ENCODE data around the gene LTBP4.

Gene LTBP4

GRCh38 chr19:40570313-40571004 lies 30.7 kb upstream of the LTBP4 start:
- TF ChIP-seq, protein P1, sequence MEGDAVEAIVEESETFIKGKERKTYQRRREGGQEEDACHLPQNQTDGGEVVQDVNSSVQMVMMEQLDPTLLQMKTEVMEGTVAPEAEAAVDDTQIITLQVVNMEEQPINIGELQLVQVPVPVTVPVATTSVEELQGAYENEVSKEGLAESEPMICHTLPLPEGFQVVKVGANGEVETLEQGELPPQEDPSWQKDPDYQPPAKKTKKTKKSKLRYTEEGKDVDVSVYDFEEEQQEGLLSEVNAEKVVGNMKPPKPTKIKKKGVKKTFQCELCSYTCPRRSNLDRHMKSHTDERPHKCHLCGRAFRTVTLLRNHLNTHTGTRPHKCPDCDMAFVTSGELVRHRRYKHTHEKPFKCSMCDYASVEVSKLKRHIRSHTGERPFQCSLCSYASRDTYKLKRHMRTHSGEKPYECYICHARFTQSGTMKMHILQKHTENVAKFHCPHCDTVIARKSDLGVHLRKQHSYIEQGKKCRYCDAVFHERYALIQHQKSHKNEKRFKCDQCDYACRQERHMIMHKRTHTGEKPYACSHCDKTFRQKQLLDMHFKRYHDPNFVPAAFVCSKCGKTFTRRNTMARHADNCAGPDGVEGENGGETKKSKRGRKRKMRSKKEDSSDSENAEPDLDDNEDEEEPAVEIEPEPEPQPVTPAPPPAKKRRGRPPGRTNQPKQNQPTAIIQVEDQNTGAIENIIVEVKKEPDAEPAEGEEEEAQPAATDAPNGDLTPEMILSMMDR (IDR thresholded peaks at IDR 0.05; ENCODE audit: insufficient read depth, low read depth, low read length, missing control alignments), result no peak
- DNase-seq (ENCODE audit: low read depth), result peak; percentile 100
- H3K4me3 ChIP-seq (ENCODE audit: low read depth, low read length), result peak overlapping the region; percentile 42

GRCh38 chr19:40571005-40571318 lies 30.2 kb upstream of the LTBP4 start:
- peak overlapping the region; percentile 31 for H3K4me3 ChIP-seq (ENCODE audit: low read depth, low read length)
- TF ChIP-seq, protein P1 (IDR thresholded peaks at IDR 0.05; ENCODE audit: insufficient read depth, low read depth, low read length, missing control alignments), result no peak
- DNase-seq (ENCODE audit: low read depth), result no peak

DNA sequence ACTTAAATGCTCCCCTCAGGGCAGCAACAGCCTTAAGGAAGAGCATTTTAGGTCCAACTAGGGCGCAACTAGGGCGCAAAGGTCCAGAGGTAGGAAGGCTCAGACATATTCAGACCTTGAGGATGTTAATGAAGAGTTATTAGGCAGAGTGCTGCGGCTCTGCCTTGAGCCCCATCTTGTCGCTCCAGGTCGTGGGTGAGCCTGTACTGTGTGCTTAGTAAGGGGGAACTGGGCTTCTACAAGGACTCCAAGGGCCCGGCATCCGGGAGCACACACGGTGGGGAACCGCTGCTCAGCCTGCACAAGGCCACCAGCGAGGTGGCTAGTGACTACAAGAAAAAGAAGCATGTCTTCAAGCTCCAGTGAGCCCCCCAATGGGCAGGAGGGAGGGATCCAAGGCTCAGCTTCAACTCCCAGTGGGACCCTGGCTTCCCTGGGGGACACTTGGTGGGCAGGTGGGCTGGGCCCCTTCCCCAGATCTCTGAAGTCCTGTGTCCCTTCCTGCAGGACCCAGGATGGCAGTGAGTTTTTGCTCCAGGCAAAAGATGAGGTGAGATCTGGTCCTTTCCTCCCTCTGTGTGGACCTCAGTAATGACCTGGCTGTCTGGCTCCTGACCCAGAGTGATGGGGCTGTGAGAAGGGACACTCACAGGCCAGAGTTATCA lies 29.2 kb upstream of the LTBP4 start:
- no peak for DNase-seq (ENCODE audit: low read depth)
- TF ChIP-seq, protein P1 (IDR thresholded peaks at IDR 0.05; ENCODE audit: insufficient read depth, low read depth, low read length, missing control alignments), result no peak
- H3K4me3 ChIP-seq (ENCODE audit: low read depth, low read length), result no peak overlapping the region

DNA sequence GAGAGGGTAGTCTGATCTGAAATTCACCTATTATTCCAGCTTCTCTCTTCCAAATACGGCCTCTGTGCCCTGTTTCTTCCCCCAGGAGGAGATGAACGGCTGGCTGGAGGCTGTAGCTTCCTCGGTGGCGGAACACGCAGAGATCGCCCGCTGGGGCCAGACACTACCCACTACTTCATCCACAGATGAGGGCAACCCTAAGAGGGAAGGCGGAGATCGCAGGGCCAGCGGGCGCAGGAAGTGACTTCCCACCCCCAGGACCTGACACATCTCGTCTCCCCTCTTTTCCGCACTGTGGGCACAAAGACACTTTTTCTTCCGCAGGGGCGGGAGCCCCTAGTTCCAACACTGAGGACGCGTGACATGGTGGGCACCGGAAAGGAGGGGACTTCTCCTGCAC lies 25.8 kb upstream of the LTBP4 start:
- H3K4me3 ChIP-seq (ENCODE audit: low read depth, low read length), result no peak overlapping the region
- TF ChIP-seq, protein P1 (IDR thresholded peaks at IDR 0.05; ENCODE audit: insufficient read depth, low read depth, low read length, missing control alignments), result no peak

GRCh38 chr19:40576151-40576584 lies 25.0 kb upstream of the LTBP4 start:
- DNase-seq (ENCODE audit: low read depth), result no peak
- TF ChIP-seq, protein P1 (IDR thresholded peaks at IDR 0.05; ENCODE audit: insufficient read depth, low read depth, low read length, missing control alignments), result no peak

More for the DNA sequence above, 25.8 kb upstream of the LTBP4 start:
- no peak for DNase-seq (ENCODE audit: low read depth)

GRCh38 chr19:40576585-40577451 lies 24.4 kb upstream of the LTBP4 start, which contains the start of gene SHKBP1:
SHKBP1 (plus strand) TSS chr19:40576873; CDS start chr19:40576900, 27 bp downstream.
- DNase-seq (ENCODE audit: low read depth), result peak; percentile 97
- H3K4me3 ChIP-seq (ENCODE audit: low read depth, low read length), result peak within 1 kb of the TSS; percentile 92
- TF ChIP-seq, protein P1 (IDR thresholded peaks at IDR 0.05; ENCODE audit: insufficient read depth, low read depth, low read length, missing control alignments), result no peak

More at GRCh38 chr19:40576151-40576584, 25.0 kb upstream of the LTBP4 start:
- H3K4me3 ChIP-seq (ENCODE audit: low read depth, low read length), result peak overlapping the region; percentile 92
